Activated T-cell treated with anti-CD3 and anti-CD28 coated beads, Interleukin-2, amount 50 U/mL, for 72 hours (primary cell): ENCODE data around the gene DCTN3. TPM values are rescaled to one million over a fixed set of nuclear protein-coding genes. Genes with fewer than 3 reads are reported as not detected.
"Not testable (repeated sequence)": the region's sequence is repeated elsewhere in the genome, so short reads cannot be mapped to it uniquely, and the experiment has no call there.

ENCODE experiments used
- ATAC-seq, 2 donors: fragments of 150-1000 bp; cut with Tn5 transposase; replicated peaks in 1 of 2; 2 replicates each; pipeline ENCODE4 v1.10.0; 2021; ENCODE audit warnings: moderate library complexity in 2 of 2, mild to moderate bottlenecking in 1 of 2
- DNase-seq, 2 donors: peaks; one replicate each; pipeline ENCODE4 v3.0.0; 2021 to 2022; ENCODE audit warnings: mixed read lengths in 1 of 2
- H3K27ac Mint-ChIP-seq: one replicate; pipeline ENCODE4 v1.8.0; 2022; ENCODE audit warnings: mild to moderate bottlenecking, moderate library complexity, mixed read lengths
- H3K27me3 Mint-ChIP-seq: one replicate; pipeline ENCODE4 v1.8.0; 2022; ENCODE audit warnings: low read depth, mixed read lengths
- H3K36me3 Mint-ChIP-seq, 2 donors: one replicate each; pipeline ENCODE4 v1.8.0; 2022; ENCODE audit warnings: mixed read lengths in 2 of 2, mild to moderate bottlenecking in 1 of 2; ENCODE audit not compliant: insufficient read depth in 2 of 2
- H3K4me1 Mint-ChIP-seq: one replicate; pipeline ENCODE4 v1.8.0; 2022; ENCODE audit warnings: low read depth, mixed read lengths
- H3K4me3 Mint-ChIP-seq, 2 donors: one replicate each; pipeline ENCODE4 v1.8.0; 2022; ENCODE audit warnings: mild to moderate bottlenecking in 2 of 2, mixed read lengths in 2 of 2, moderate library complexity in 2 of 2
- H3K9me3 Mint-ChIP-seq, 2 donors: one replicate each; pipeline ENCODE4 v1.8.0; 2022; ENCODE audit warnings: mixed read lengths in 2 of 2
- total RNA-seq, 2 donors: library from RNA; stranded (reverse); gene quantifications; one replicate each; pipeline ENCODE4 v1.2.3, GENCODE V29; 2022

Gene DCTN3
- total RNA-seq, 2 donors from 2014 or later, result 75.6 to 79.2 TPM

DNA sequence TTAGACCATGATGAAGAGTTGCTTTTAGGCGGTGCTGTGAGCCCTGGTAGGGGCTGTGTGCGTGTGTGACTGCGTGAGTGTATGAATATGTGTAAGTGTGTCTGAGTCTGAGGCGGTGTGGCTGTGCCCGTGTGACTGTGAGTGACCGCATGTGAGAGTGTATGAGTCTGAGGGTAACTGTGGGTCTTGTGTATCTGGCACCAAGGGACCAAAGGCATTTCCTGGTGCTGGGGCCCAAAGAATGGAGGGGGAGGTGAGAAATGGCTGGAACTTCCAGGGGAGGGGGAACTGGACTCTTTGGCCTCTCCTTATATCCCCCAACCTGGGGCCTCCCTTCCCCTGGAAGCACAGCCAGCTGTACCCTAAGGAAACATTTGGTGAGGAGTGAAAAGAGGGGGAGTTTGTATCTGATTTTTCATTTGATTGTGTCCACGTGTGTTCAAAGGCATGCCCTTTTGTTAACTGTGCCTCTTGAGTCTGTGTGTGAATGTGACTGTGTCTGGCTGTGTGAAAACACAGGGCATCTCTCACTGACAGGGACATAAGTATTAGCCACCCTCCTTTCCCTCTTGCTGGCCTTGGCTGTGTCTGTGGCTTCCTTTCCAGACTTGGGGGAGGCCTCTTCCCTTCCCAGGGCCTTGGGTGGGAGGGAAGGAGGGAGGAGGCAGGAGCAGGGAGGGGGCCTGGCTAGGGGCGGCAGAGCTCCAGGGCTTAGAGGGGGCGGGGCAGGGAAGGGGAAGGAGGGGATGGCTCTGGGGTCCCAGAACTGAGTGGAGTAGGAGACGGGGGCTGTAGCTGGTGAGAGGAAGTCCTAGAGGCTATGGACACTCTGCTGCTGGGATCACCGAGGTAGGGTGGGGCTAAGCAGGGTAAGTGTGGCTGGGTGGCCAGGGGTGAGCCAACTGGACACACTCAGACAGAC lies 33.1 kb upstream of the DCTN3 start:
- Mint-ChIP-seq H3K27ac (no peak overlapping the region), H3K9me3 (no peaks in the 10 kb centered on the region), H3K27me3 (no peaks in the 10 kb centered on the region), H3K4me1 (peaks cover 19% of the 10 kb centered on the region), H3K36me3 (peaks cover 2 to 7% of the 10 kb centered on the region in 2 donors), H3K4me3 (no peak overlapping the region)
- DNase-seq, result no peak
- ATAC-seq, result no peak

- Mint-ChIP-seq H3K27me3 (no peaks in the 10 kb centered on the region), H3K9me3 (no peaks in the 10 kb centered on the region), H3K4me3 (peak overlapping the region in 1 of 2 donors; percentile 55), H3K27ac (no peak overlapping the region), H3K4me1 (peaks cover 27% of the 10 kb centered on the region), H3K36me3 (peaks cover 2 to 7% of the 10 kb centered on the region in 2 donors)
- DNase-seq (no peak), ATAC-seq (no peak)
Observed at GRCh38 chr9:34652602-34653000, 32.3 kb upstream of the DCTN3 start.

DNA sequence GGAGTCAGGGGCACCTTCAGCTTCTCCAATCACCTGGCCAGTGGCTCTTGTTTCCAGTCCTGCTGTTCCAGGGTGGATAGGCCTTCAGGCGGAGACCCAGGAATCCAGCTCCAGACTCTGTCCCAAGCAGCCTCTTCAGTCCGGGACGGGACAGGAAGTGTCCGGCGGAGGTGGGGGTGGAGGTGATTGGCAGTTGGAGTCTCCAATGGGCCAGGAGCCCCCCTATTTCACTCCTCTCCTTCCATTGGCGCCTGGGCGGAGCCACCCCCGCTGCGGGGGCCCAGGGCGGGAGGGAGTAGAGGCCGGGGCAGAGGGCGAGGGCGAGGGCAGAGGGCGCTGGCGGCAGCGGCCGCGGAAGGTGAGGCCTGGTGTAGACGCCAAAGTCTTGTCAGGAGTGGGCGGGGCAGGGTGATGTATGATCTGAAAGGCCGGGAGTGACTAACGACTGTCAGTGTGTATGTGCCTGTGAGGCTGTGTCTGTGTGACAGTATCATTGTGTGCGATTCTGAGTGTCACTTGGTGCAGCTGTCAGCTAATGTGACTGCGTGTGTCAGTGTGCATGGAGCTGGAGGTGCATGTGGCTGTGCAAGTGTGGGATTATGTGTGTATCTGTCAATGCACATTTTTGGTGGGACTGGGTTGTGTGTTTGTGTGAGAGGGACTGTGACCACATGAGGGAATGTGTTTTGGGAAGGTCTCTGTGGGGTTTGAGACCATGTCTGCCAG lies 31.7 kb upstream of the DCTN3 start, which contains the start of gene IL11RA:
Gene IL11RA, plus strand, starts transcription at position 310 of the 726 bp plus-strand sequence. CDS start 3,033 bp downstream, outside the sequence.
- Mint-ChIP-seq H3K9me3 (no peaks in the 10 kb centered on the region), H3K27me3 (no peaks in the 10 kb centered on the region), H3K4me1 (peaks cover 32% of the 10 kb centered on the region), H3K27ac (peak within 1 kb of the TSS; percentile 3), H3K4me3 (peak within 1 kb of the TSS; percentile 33 to 55), H3K36me3 (peaks cover 3 to 7% of the 10 kb centered on the region in 2 donors)
- peak; percentile 63 to 70 for DNase-seq
- peak; percentile 88 to 91 for ATAC-seq

DNA sequence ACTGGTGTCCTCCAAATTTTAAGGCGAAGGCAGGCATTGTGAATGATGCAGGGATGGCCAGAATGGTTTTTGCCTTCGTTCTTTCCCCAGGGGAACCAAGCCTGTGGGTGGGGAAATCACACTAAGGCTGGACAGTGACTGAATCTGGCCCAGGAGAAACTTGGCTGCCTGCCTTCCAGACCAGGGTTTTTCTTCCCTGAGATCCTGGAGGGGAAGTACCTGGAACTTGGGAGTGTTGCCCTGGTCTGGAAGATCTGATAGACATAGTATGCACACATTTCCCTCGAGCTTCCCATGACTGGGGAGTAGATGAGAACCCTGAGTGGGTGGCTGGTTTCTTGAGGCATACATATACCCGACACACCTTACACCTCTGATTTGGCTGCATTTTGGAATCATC lies 31.0 kb upstream of the DCTN3 start:
- H3K36me3 Mint-ChIP-seq, result peaks cover 3 to 7% of the 10 kb centered on the region in 2 donors
- DNase-seq (no peak), ATAC-seq (no peak)
- no peak overlapping the region for H3K4me3 Mint-ChIP-seq
- no peaks in the 10 kb centered on the region for H3K27me3 Mint-ChIP-seq
- no peaks in the 10 kb centered on the region for H3K9me3 Mint-ChIP-seq
- H3K27ac Mint-ChIP-seq, result no peak overlapping the region
- peaks cover 33% of the 10 kb centered on the region for H3K4me1 Mint-ChIP-seq

GRCh38 chr9:34650816-34651215 lies 30.5 kb upstream of the DCTN3 start:
- Mint-ChIP-seq H3K4me3 (no peak overlapping the region), H3K4me1 (peaks cover 38% of the 10 kb centered on the region), H3K27ac (no peak overlapping the region)

GRCh38 chr9:34648673-34649072 lies 28.4 kb upstream of the DCTN3 start:
- H3K9me3 Mint-ChIP-seq, result no peaks in the 10 kb centered on the region
- H3K4me1 Mint-ChIP-seq, result peaks cover 39% of the 10 kb centered on the region
- peak overlapping the region; percentile 7 to 92 for H3K4me3 Mint-ChIP-seq
- DNase-seq (no peak), ATAC-seq (no peak)
- peaks cover 3 to 7% of the 10 kb centered on the region in 2 donors for H3K36me3 Mint-ChIP-seq
- peak overlapping the region; percentile 11 for H3K27ac Mint-ChIP-seq
- H3K27me3 Mint-ChIP-seq, result no peaks in the 10 kb centered on the region

More at GRCh38 chr9:34650816-34651215, 30.5 kb upstream of the DCTN3 start:
- H3K27me3 Mint-ChIP-seq, result no peaks in the 10 kb centered on the region
- H3K9me3 Mint-ChIP-seq, result no peaks in the 10 kb centered on the region
- no peak for DNase-seq
- H3K36me3 Mint-ChIP-seq, result peaks cover 3 to 7% of the 10 kb centered on the region in 2 donors
- no peak for ATAC-seq

GRCh38 chr9:34647651-34648050 lies 27.4 kb upstream of the DCTN3 start:
- Mint-ChIP-seq H3K36me3 (peaks cover 3 to 7% of the 10 kb centered on the region in 2 donors), H3K27ac (peak overlapping the region; percentile 77), H3K27me3 (no peaks in the 10 kb centered on the region), H3K4me1 (peaks cover 31% of the 10 kb centered on the region), H3K4me3 (peak overlapping the region; percentile 92 to 93), H3K9me3 (no peaks in the 10 kb centered on the region)
- DNase-seq (peak in 1 of 2 donors; percentile 9), ATAC-seq (no peak)

- peak overlapping the region; percentile 92 to 93 for H3K4me3 Mint-ChIP-seq
- H3K4me1 Mint-ChIP-seq, result peaks cover 25% of the 10 kb centered on the region
- H3K9me3 Mint-ChIP-seq, result no peaks in the 10 kb centered on the region
- no peaks in the 10 kb centered on the region for H3K27me3 Mint-ChIP-seq
- peak overlapping the region; percentile 77 for H3K27ac Mint-ChIP-seq
- H3K36me3 Mint-ChIP-seq, result peaks cover 3 to 7% of the 10 kb centered on the region in 2 donors
- no peak for DNase-seq
- no peak for ATAC-seq
Observed at GRCh38 chr9:34647084-34647403, 26.7 kb upstream of the DCTN3 start.

DNA sequence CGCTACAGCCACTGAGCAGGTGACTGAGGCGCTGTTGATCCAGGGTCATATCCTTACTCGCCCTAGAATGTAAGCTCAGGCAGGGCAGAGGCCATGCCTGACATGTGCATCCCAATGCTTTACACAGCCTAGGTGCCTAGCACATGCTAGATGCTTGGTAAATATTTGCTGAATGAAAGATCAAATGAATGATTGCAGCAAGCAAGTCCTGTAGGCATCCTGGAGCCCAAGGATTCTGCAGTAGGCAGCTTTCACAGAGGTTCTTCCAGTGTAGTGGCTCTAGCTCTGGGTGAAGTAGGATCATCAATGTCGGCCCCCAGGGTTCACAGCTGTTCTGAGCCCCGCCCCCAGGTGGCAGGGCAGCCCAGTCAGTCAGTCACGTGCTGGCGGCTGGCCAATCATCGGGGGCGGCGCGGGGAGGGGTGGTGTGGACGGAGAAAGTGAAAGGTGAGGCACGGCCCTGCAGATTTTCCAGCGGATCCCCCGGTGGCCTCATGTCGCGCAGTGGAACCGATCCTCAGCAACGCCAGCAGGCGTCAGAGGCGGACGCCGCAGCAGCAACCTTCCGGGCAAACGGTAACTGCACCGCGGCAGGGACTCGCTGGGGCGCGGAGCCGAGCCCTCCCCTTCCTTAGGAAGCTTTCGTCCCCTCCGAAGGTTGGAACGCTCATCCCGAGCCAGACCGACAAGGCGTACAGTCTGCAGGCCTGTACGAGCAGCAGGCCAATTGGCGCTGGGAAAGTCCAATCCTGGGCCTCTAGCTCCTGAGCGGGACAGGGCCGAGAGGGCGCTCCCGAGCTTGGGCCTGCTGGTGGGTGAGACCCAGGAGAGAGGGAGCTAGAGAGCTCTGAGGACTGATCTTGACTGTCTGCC lies 26.2 kb upstream of the DCTN3 start, which contains the start of gene GALT:
Gene GALT, plus strand, starts transcription at position 465 of the 873 bp plus-strand sequence. Its CDS starts 30 bp downstream, at position 495.
- Mint-ChIP-seq H3K9me3 (no peaks in the 10 kb centered on the region), H3K4me3 (peak within 1 kb of the TSS; percentile 92 to 93), H3K27me3 (no peaks in the 10 kb centered on the region), H3K27ac (peak within 1 kb of the TSS; percentile 77), H3K36me3 (peaks cover 3 to 7% of the 10 kb centered on the region in 2 donors), H3K4me1 (peaks cover 22% of the 10 kb centered on the region)
- peak; percentile 85 to 87 for ATAC-seq
- peak; percentile 98 for DNase-seq

- Mint-ChIP-seq H3K27me3 (no peaks in the 10 kb centered on the region), H3K4me3 (no peak overlapping the region), H3K9me3 (no peaks in the 10 kb centered on the region), H3K27ac (no peak overlapping the region), H3K36me3 (peaks cover 3 to 7% of the 10 kb centered on the region in 2 donors), H3K4me1 (peaks cover 24% of the 10 kb centered on the region)
- ATAC-seq (no peak), DNase-seq (no peak)
Observed at GRCh38 chr9:34644766-34645314, 24.5 kb upstream of the DCTN3 start.

DNA sequence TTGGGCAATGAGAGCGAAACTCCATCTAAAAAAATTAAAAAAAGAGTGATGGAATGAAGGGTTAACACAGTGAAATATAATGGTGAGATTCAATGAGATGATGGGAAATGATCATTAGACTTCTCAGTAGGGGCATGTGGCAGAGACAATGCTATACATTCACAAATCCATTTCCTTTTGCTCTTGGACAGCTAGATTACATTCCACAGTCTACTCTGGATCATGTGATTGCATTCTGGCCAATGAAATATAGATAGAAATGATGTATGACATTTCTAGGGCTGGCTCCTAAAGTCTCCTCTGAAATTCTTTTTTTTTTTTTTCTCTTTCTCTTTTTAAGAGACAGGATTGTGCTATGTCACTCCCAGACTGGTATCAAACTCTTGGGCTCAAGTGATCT lies 22.4 kb upstream of the DCTN3 start:
- Mint-ChIP-seq H3K4me1 (peaks cover 29% of the 10 kb centered on the region), H3K4me3 (no peak overlapping the region), H3K27ac (no peak overlapping the region), H3K27me3 (no peaks in the 10 kb centered on the region), H3K9me3 (no peaks in the 10 kb centered on the region), H3K36me3 (peaks cover 0 to 1% of the 10 kb centered on the region in 2 donors)
- ATAC-seq (no peak), DNase-seq (no peak)

DNA sequence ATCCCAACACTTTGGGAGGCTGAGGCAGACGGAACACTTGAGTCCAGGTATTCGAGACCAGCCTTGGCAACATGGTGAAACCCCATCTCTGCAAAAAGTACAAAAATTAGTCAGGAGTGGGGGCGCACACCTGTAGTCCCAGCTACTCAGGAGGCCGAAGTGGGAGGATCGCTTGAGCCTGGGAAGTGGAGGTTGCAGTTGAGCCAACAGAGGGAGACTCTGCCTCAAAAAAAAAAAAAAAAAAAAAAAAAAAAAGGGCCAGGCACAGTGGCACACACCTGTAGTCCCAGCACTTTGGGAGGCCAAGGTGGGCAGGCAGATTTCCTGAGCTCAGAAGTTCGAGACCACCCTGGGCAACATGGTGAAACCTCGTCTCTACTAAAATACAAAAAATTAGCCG lies 19.0 kb upstream of the DCTN3 start:
- not testable (repeated sequence) for DNase-seq, H3K4me3 Mint-ChIP-seq, H3K27me3 Mint-ChIP-seq, H3K27ac Mint-ChIP-seq, H3K36me3 Mint-ChIP-seq, ATAC-seq, H3K9me3 Mint-ChIP-seq
- peaks cover 44% of the 10 kb centered on the region for H3K4me1 Mint-ChIP-seq
